Caco-2 (cell line): ENCODE results near the gene ADGRL1. TPM values are rescaled to one million over a fixed set of nuclear protein-coding genes. Genes with fewer than 3 reads are reported as not detected.
A peak's percentile ranks its signal among the peaks of the same experiment; 100 is the strongest.

Experiments used
- BruUV-seq: library from RNA; stranded (reverse); fragments of 400-500 nt; replicated peaks from 2 replicates; lab custom pipeline; 2021; lab: Mats Ljungman, UMichigan
- CTCF ChIA-PET: fragments of 300-600 bp; sonication (Branson Sonifier 250); formaldehyde crosslinking; loops from one replicate; lab custom pipeline; 2022; ENCODE audit warnings: antibody characterized with exemption; lab: Charles Lee
- POLR2A ChIA-PET: fragments of 300-600 bp; sonication (Branson Sonifier 250); formaldehyde crosslinking; loops from one replicate; lab custom pipeline; 2022; ENCODE audit warnings: antibody characterized with exemption; lab: Charles Lee
- DNase-seq, 2 experiments: peaks; one replicate each; pipeline versions ENCODE4 v3.0.0 to v3.0.0-alpha.2; 2020 to 2022
- H3K27me3 ChIP-seq: replicated peaks from 2 replicates; pipeline ENCODE4 v1.6.0; 2011; ENCODE audit warnings: low read length; ENCODE audit not compliant: control insufficient read depth, insufficient read depth
- H3K36me3 ChIP-seq: 2 replicates; pipeline ENCODE4 v1.5.1; 2011; ENCODE audit warnings: low read length; ENCODE audit not compliant: control insufficient read depth, insufficient read depth
- H3K4me1 ChIP-seq: fragments of 250-450 bp; sonication (Bioruptor Pico); 2 replicates; pipeline ENCODE4 v1.5.1; 2020; ENCODE audit warnings: mild to moderate bottlenecking
- H3K4me3 ChIP-seq: 2 replicates; pipeline ENCODE4 v1.5.1; 2011; ENCODE audit warnings: low read depth, mild to moderate bottlenecking, control low read depth, low read length
- H3K9me3 ChIP-seq: fragments of 250-450 bp; sonication (Bioruptor Pico); 2 replicates; pipeline ENCODE4 v1.5.1; 2020; ENCODE audit warnings: mild to moderate bottlenecking, moderate library complexity
- H3K27ac Mint-ChIP-seq: one replicate; pipeline ENCODE4 v1.8.0; 2022; ENCODE audit warnings: mixed read lengths; ENCODE audit not compliant: unreplicated experiment
- H3K27me3 Mint-ChIP-seq: one replicate; pipeline ENCODE4 v1.8.0; 2022; ENCODE audit warnings: mixed read lengths; ENCODE audit not compliant: insufficient read depth, unreplicated experiment
- H3K36me3 Mint-ChIP-seq: one replicate; pipeline ENCODE4 v1.8.0; 2022; ENCODE audit warnings: mild to moderate bottlenecking, mixed read lengths; ENCODE audit not compliant: insufficient read depth, unreplicated experiment
- H3K4me1 Mint-ChIP-seq: one replicate; pipeline ENCODE4 v1.8.0; 2022; ENCODE audit warnings: low read depth, mixed read lengths; ENCODE audit not compliant: unreplicated experiment
- H3K4me3 Mint-ChIP-seq: one replicate; pipeline ENCODE4 v1.8.0; 2022; ENCODE audit warnings: mild to moderate bottlenecking, moderate library complexity, mixed read lengths; ENCODE audit not compliant: unreplicated experiment
- H3K9me3 Mint-ChIP-seq: one replicate; pipeline ENCODE4 v1.8.0; 2022; ENCODE audit warnings: mixed read lengths; ENCODE audit not compliant: unreplicated experiment
- intact Hi-C: fragments of 100-400 bp; cut with micrococcal nuclease; formaldehyde crosslinking; loops from one replicate; pipeline ENCODE4 v1.10.0; 2022; ENCODE audit not compliant: unreplicated experiment
- total RNA-seq: library from RNA; stranded (reverse); gene quantifications from 2 replicates; pipeline ENCODE4 v1.2.3, GENCODE V29; 2022
- TF ChIP-seq, protein P1 (sequence below), 2 experiments: fragments of 200-600 bp in 1 of 2; IDR thresholded peaks; 1 replicate in 1 of 2; 2 replicates in 1 of 2; pipeline versions ENCODE4 v1.5.1 to v1.8.0; 2011 to 2022; ENCODE audit warnings: antibody characterized with exemption in 1 of 2, control low read depth in 1 of 2, inconsistent platforms in 1 of 2, low read depth in 1 of 2, low read length in 1 of 2, mild to moderate bottlenecking in 1 of 2, moderate library complexity in 1 of 2; ENCODE audit not compliant: insufficient read depth in 1 of 2, severe bottlenecking in 1 of 2, unreplicated experiment in 1 of 2

ADGRL1 gene
- total RNA-seq, 1 experiment from 2014 or later, result 17.6 TPM

DNA sequence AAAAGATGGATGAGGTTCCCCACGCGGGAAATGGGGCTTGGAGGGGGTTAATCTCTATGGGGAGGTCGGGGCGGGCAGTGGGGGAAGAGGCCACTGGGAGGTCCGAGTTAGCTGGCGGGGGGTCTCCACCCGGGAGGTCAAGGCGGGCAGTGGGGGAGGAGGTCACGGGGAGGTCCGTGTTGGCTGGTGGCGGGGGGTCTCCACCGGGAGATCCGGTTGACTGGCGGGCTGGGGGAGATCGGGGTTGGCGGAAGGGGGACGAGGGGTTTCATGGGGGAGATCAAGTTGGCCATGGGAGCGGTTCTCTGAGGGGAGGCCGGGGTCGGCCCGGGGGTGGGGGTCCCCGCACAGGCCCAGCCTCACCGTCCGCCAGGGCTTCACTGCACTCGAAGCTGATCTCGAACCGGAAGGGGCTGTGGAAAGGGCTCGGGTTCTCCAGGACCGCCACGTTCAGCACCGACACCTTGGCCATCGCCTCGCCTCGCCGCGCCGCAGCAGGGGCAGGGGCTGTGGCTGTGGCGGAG is 69.9 kb downstream of the ADGRL1 start:
- Histone ChIP-seq H3K36me3 (no peaks in the 10 kb centered on the region; the same call in 1 of the 2 replicates), H3K4me3 (peak overlapping the region; percentile 93), H3K9me3 (no peaks in the 10 kb centered on the region), H3K27me3 (no peaks in the 10 kb centered on the region), H3K4me1 (peaks cover 5% of the 10 kb centered on the region; the same call in 1 of the 2 replicates)
- POLR2A ChIA-PET, result interaction anchor here (0.6 to 1.7 kb wide), 18 partner anchors 9 to 388 kb away, joined by 3 to 16 read pairs (median 6); partner anchors contain the start of genes ADGRE5, DDX39A, DNAJB1 and PRKACA
- Mint-ChIP-seq H3K4me1 (peaks cover 7% of the 10 kb centered on the region), H3K4me3 (peak overlapping the region; percentile 74), H3K27ac (peak overlapping the region; percentile 83), H3K36me3 (peaks cover 31% of the 10 kb centered on the region), H3K9me3 (no peaks in the 10 kb centered on the region), H3K27me3 (no peaks in the 10 kb centered on the region)
- TF ChIP-seq, protein P1, sequence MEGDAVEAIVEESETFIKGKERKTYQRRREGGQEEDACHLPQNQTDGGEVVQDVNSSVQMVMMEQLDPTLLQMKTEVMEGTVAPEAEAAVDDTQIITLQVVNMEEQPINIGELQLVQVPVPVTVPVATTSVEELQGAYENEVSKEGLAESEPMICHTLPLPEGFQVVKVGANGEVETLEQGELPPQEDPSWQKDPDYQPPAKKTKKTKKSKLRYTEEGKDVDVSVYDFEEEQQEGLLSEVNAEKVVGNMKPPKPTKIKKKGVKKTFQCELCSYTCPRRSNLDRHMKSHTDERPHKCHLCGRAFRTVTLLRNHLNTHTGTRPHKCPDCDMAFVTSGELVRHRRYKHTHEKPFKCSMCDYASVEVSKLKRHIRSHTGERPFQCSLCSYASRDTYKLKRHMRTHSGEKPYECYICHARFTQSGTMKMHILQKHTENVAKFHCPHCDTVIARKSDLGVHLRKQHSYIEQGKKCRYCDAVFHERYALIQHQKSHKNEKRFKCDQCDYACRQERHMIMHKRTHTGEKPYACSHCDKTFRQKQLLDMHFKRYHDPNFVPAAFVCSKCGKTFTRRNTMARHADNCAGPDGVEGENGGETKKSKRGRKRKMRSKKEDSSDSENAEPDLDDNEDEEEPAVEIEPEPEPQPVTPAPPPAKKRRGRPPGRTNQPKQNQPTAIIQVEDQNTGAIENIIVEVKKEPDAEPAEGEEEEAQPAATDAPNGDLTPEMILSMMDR (IDR thresholded peaks at IDR 0.05; ENCODE audit: insufficient read depth in 1 of 2, low read depth in 1 of 2, low read length in 1 of 2, severe bottlenecking in 1 of 2, unreplicated experiment in 1 of 2), result no peak
- CTCF ChIA-PET, result interaction anchor here (0.6 to 2.2 kb wide), 38 partner anchors 8 to 1082 kb away, joined by 3 to 27 read pairs (median 5); partner anchors contain the start of genes ADGRE5, IL27RA, MISP3 and NDUFB7
- intact Hi-C loops, result loop anchor here (2.0 to 5.0 kb wide), 4 partner anchors 17 to 211 kb away; partner anchors contain the start of gene MISP3
- no peak for DNase-seq
- no TSS peak for BruUV-seq

DNA sequence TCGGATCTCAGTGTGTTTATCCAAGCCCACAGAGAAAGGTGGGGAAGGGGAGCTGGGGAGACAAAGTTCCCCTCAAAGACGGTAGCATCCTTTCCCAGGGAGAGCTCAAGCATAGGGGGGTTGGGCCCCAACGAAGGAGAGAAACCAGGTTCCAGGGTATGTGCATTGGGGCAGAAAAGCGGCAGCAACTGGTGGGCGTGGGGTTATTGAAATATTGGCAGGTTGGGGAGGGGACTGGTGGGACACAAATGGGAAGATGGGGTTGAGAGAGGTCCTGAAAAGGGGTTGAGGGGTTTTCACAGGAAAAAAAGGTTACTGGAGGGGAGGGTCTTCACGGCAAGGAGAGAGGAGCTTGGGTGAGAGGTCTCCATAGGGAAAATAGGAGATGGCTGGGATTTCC is 70.6 kb downstream of the ADGRL1 start:
- no peaks in the 10 kb centered on the region for H3K27me3 Mint-ChIP-seq
- Histone ChIP-seq H3K4me3 (peak overlapping the region; percentile 93), H3K4me1 (peaks cover 5% of the 10 kb centered on the region; the same call in 1 of the 2 replicates), H3K9me3 (no peaks in the 10 kb centered on the region), H3K36me3 (no peaks in the 10 kb centered on the region; the same call in 1 of the 2 replicates), H3K27me3 (no peaks in the 10 kb centered on the region)
- DNase-seq, result no peak
- intact Hi-C loops, result loop anchor here (5.0 kb wide), 2 partner anchors 63 to 212 kb away; partner anchors contain the start of gene MISP3
- BruUV-seq, result no TSS peak
- peak overlapping the region; percentile 74 for H3K4me3 Mint-ChIP-seq
- no peaks in the 10 kb centered on the region for H3K9me3 Mint-ChIP-seq
- TF ChIP-seq, protein P1 (IDR thresholded peaks at IDR 0.05; ENCODE audit: insufficient read depth in 1 of 2, low read depth in 1 of 2, low read length in 1 of 2, severe bottlenecking in 1 of 2, unreplicated experiment in 1 of 2), result no peak
- ChIA-PET CTCF (no interaction called here), POLR2A (interaction anchor here (0.6 to 0.7 kb wide), 2 partner anchors 247 to 1202 kb away, joined by 7 to 11 read pairs; partner anchors contain the start of gene FARSA)
- peaks cover 31% of the 10 kb centered on the region for H3K36me3 Mint-ChIP-seq
- H3K27ac Mint-ChIP-seq, result peak overlapping the region; percentile 83
- peaks cover 7% of the 10 kb centered on the region for H3K4me1 Mint-ChIP-seq

DNA sequence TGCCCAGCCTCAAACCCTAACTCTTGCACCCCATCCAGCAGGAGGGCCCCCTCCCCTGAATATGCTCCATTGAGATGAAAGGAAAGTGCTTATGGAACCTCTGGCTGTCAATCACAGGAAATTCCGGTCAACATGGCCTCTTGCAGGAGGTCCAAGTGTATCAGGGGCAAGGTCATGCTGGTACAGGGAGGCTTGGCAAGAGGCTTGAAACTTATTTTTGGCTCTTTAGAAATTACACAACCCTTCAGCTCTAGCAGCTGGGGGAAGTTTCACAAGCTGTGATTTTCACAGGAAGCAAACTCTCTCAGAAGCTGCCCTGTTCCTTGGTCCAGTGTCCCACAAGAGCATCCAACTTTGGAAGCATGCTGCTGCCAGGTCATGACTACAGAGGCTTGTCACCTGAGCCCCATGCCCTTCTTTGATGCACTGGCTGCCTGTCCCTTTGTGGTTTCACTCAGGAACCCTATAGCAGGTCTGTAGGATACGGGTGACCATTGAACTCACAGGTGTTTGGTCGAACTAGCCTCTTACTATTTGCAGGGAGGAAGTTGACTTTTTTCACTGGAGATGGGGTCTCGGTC is 78.0 kb downstream of the ADGRL1 start:
- Histone ChIP-seq H3K36me3 (peaks cover 1% of the 10 kb centered on the region; the same call in 1 of the 2 replicates), H3K4me3 (no peak overlapping the region), H3K27me3 (no peaks in the 10 kb centered on the region), H3K4me1 (no peaks in the 10 kb centered on the region), H3K9me3 (no peaks in the 10 kb centered on the region)
- Mint-ChIP-seq H3K4me3 (no peak overlapping the region), H3K27ac (no peak overlapping the region), H3K4me1 (no peaks in the 10 kb centered on the region), H3K9me3 (no peaks in the 10 kb centered on the region), H3K36me3 (peaks cover 26% of the 10 kb centered on the region), H3K27me3 (no peaks in the 10 kb centered on the region)
- ChIA-PET POLR2A (interaction anchor here (2.3 kb wide), 1 partner anchor 9 kb away, joined by 7 read pairs; the partner anchor contains the start of gene ASF1B), CTCF (interaction anchor here (0.8 kb wide), 1 partner anchor 8 kb away, joined by 5 read pairs; the partner anchor contains the start of gene ASF1B)
- intact Hi-C loops, result no loop called here
- TF ChIP-seq, protein P1 (IDR thresholded peaks at IDR 0.05; ENCODE audit: insufficient read depth in 1 of 2, low read depth in 1 of 2, low read length in 1 of 2, severe bottlenecking in 1 of 2, unreplicated experiment in 1 of 2), result no peak
- DNase-seq, result no peak
- BruUV-seq, result no TSS peak
